B cell (primary cell): Measurements from ENCODE around the gene CLN5. TPM values are rescaled to one million over a fixed set of nuclear protein-coding genes. Genes with fewer than 3 reads are reported as not detected.

ENCODE experiments used
- ATAC-seq: fragments of 200-7000 bp; cut with Tn5 transposase; one replicate; pipeline ENCODE4 v1.10.0; 2021; ENCODE audit warnings: low read depth, mild to moderate bottlenecking, moderate number of reproducible peaks, moderate library complexity
- CTCF ChIA-PET: fragments of 350-600 bp; sonication (Branson Sonifier 250); formaldehyde crosslinking; loops from one replicate; lab custom pipeline; 2021; ENCODE audit warnings: antibody characterized with exemption, inconsistent platforms; lab: Charles Lee
- POLR2A ChIA-PET: fragments of 350-600 bp; sonication (Branson Sonifier 250); formaldehyde crosslinking; loops from one replicate; lab custom pipeline; 2021; ENCODE audit warnings: antibody characterized with exemption; lab: Charles Lee
- DNase-seq: peaks from one replicate; pipeline ENCODE4 v3.0.0; 2013
- H2AFZ ChIP-seq: 2 replicates; pipeline ENCODE4 v1.6.1; 2012; ENCODE audit warnings: mild to moderate bottlenecking, low read depth, low read length; ENCODE audit not compliant: insufficient read depth, poor library complexity, severe bottlenecking
- H3K27ac ChIP-seq, 2 donors: 1 replicate in 1 of 2; 2 replicates in 1 of 2; pipeline ENCODE4 v1.5.1; 2012 to 2013; ENCODE audit warnings: low read length in 2 of 2, mild to moderate bottlenecking in 2 of 2, moderate library complexity in 1 of 2
- H3K27me3 ChIP-seq, 4 experiments: fragments of 200-600 bp in 1 of 4; sonication (generic) in 1 of 4; replicated peaks in 1 of 4; 1 replicate in 2 of 4; 2 replicates in 2 of 4; pipeline versions ENCODE4 v1.6.1 to v1.7.0; 2013 to 2016; ENCODE audit warnings: low read length in 3 of 4, mild to moderate bottlenecking in 2 of 4, mixed read lengths in 1 of 4, moderate library complexity in 1 of 4; ENCODE audit not compliant: insufficient read depth in 4 of 4, control insufficient read depth in 3 of 4; ENCODE audit errors: control extremely low read depth in 1 of 4
- H3K36me3 ChIP-seq, 2 experiments: replicated peaks in 1 of 2; 1 replicate in 1 of 2; 2 replicates in 1 of 2; pipeline versions ENCODE4 v1.6.1 to v1.7.1; 2013; ENCODE audit warnings: low read length in 1 of 2; ENCODE audit not compliant: insufficient read depth in 2 of 2, control insufficient read depth in 1 of 2; ENCODE audit errors: control extremely low read depth in 1 of 2, extremely low read depth in 1 of 2
- H3K4me1 ChIP-seq, 2 donors: fragments of 200-600 bp in 1 of 2; sonication (generic) in 1 of 2; 1 replicate in 1 of 2; 2 replicates in 1 of 2; pipeline versions ENCODE4 v1.5.1 to v1.6.1; 2013 to 2017; ENCODE audit warnings: low read length in 2 of 2; ENCODE audit not compliant: control insufficient read depth in 2 of 2, insufficient read depth in 2 of 2
- H3K4me2 ChIP-seq: replicated peaks from 2 replicates; pipeline ENCODE3; 2012; ENCODE audit warnings: mild to moderate bottlenecking, low read depth, low read length; ENCODE audit not compliant: poor library complexity, severe bottlenecking
- H3K4me3 ChIP-seq, 5 experiments: fragments of 200-600 bp in 1 of 5; sonication (generic) in 1 of 5; 1 replicate in 3 of 5; 2 replicates in 2 of 5; pipeline versions ENCODE4 v1.5.1 to v1.7.0; 2011 to 2016; ENCODE audit warnings: low read length in 4 of 5, mild to moderate bottlenecking in 4 of 5, low read depth in 2 of 5, control low read depth in 1 of 5, moderate library complexity in 1 of 5; ENCODE audit not compliant: insufficient read depth in 1 of 5; ENCODE audit errors: control extremely low read depth in 1 of 5, extremely low read depth in 1 of 5
- H3K79me2 ChIP-seq: fragments of 200-600 bp; sonication (generic); one replicate; pipeline ENCODE4 v1.6.0; 2016; ENCODE audit warnings: low read length; ENCODE audit not compliant: control insufficient read depth, insufficient read depth
- H3K9ac ChIP-seq: fragments of 200-600 bp; sonication (generic); 2 replicates; pipeline ENCODE4 v1.6.1; 2017; ENCODE audit warnings: mild to moderate bottlenecking, low read length, moderate library complexity
- H3K9me3 ChIP-seq, 3 donors: one replicate each; pipeline versions ENCODE4 v1.6.1 to v1.7.1; 2013; ENCODE audit warnings: low read length in 2 of 3; ENCODE audit not compliant: control insufficient read depth in 2 of 3, insufficient read depth in 1 of 3; ENCODE audit errors: control extremely low read depth in 1 of 3
- H4K20me1 ChIP-seq: 2 replicates; pipeline ENCODE4 v1.6.0; 2012; ENCODE audit warnings: mild to moderate bottlenecking, low read length; ENCODE audit not compliant: insufficient read depth, control insufficient read depth, poor library complexity, severe bottlenecking
- H3K27ac Mint-ChIP-seq: one replicate; pipeline ENCODE4 v1.8.0; 2021; ENCODE audit warnings: mixed read lengths
- H3K27me3 Mint-ChIP-seq: one replicate; pipeline ENCODE4 v1.8.0; 2021; ENCODE audit warnings: mixed read lengths
- H3K4me1 Mint-ChIP-seq: one replicate; pipeline ENCODE4 v1.8.0; 2021; ENCODE audit warnings: mixed read lengths
- H3K4me3 Mint-ChIP-seq: one replicate; pipeline ENCODE4 v1.8.0; 2021; ENCODE audit warnings: mixed read lengths
- H3K9me3 Mint-ChIP-seq: one replicate; pipeline ENCODE4 v1.8.0; 2022; ENCODE audit warnings: mixed read lengths; ENCODE audit not compliant: insufficient read depth
- EZH2 ChIP-seq: IDR thresholded peaks from 2 replicates; pipeline ENCODE4 v1.6.1; 2012; ENCODE audit warnings: borderline replicate concordance, low read depth, mild to moderate bottlenecking, moderate library complexity, low read length; ENCODE audit not compliant: insufficient read depth, poor library complexity, severe bottlenecking
- WGBS: methylation state at CpG from one replicate; pipeline ENCODE4 v1.1.5; 2013; ENCODE audit warnings: missing lambda C conversion rate; ENCODE audit not compliant: insufficient coverage; 5-methylcytosine and 5-hydroxymethylcytosine counted together
- intact Hi-C: fragments of 100-400 bp; cut with micrococcal nuclease; formaldehyde crosslinking; loops from one replicate; pipeline ENCODE4 v1.10.0; 2022
- polyA plus RNA-seq: library from polyadenylated mRNA; depleted of rRNA; stranded (reverse); fragments of >200 nt; gene quantifications from 2 replicates; pipeline ENCODE4 v1.2.3, GENCODE V29; 2012
- total RNA-seq, 2 donors: library from RNA; stranded (reverse); fragments of 120-200 nt in 1 of 2; gene quantifications; 1 replicate in 1 of 2; 2 replicates in 1 of 2; pipeline versions ENCODE4 v1.2.3 to v1.2.4, GENCODE V29; 2013 to 2022
- TF ChIP-seq, protein P1 (sequence below): fragments of 200-600 bp; IDR thresholded peaks from one replicate; pipeline ENCODE4 v1.8.0; 2022; ENCODE audit warnings: antibody characterized with exemption, mild to moderate bottlenecking

Gene CLN5
- total and polyA plus RNA-seq, 2 donors (not counting 1 experiment from before 2014, with no cell fraction given), result 11.9 to 36.9 TPM

DNA sequence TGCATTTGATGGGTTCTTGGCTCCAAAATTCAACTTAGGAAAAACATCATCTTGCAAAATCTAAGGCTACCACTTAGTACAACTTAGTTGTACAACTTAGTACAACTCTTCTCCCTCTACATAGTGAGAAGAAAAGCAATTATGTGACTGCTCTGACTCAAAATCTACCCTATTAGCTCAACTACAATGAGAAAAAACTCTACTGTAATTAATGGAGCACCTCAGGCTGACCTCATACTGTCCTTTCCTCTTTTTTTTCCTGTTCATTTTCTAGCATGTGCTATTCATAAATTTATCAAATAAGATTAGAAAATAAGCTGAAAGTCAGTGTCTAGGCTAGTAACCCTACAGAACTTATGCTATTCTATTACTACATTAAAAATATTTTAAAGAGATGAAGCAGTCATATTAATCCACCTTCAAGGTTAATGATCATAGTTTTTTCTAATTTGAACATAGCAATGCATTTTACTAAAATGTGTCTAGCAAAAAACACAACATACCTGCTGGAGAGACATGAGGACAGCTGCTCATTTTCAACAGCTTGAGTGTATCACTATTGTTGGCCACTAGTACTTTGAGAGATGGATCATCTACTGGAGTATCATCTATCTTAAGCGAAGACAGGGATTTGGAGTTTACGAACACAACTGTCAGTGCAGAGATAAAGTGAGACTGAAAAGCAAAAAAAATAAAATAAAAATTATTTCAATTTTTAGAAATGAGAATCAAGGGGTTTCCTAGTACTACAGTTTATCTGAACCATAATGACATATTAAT, 23.2 kb downstream of the CLN5 start:
- WGBS, result no CpG with 5 or more reads among the region's 2 CpGs

More for the DNA sequence above, 23.2 kb downstream of the CLN5 start:
- Histone ChIP-seq H3K4me3 (no peak overlapping the region), H3K4me1 (peaks cover 0 to 10% of the 10 kb centered on the region in 2 donors), H3K27ac (peak overlapping the region in 1 of 2 donors; percentile 22), H3K79me2 (peaks cover 89% of the 10 kb centered on the region), H3K4me2 (no peak overlapping the region), H4K20me1 (peaks cover 54% of the 10 kb centered on the region), H2AFZ (no peak overlapping the region), H3K9me3 (no peaks in the 10 kb centered on the region), H3K27me3 (no peaks in the 10 kb centered on the region), H3K36me3 (peaks cover 2 to 71% of the 10 kb centered on the region in 2 experiments), H3K9ac (no peak overlapping the region)
- H3K27me3 Mint-ChIP-seq, result no peaks in the 10 kb centered on the region
- H3K9me3 Mint-ChIP-seq, result no peaks in the 10 kb centered on the region
- DNase-seq (no peak), ATAC-seq (no peak)
- no peak overlapping the region for H3K27ac Mint-ChIP-seq
- H3K4me1 Mint-ChIP-seq, result peaks cover 31% of the 10 kb centered on the region
- H3K4me3 Mint-ChIP-seq, result no peak overlapping the region
- no peak for TF ChIP-seq EZH2
- TF ChIP-seq, protein P1, sequence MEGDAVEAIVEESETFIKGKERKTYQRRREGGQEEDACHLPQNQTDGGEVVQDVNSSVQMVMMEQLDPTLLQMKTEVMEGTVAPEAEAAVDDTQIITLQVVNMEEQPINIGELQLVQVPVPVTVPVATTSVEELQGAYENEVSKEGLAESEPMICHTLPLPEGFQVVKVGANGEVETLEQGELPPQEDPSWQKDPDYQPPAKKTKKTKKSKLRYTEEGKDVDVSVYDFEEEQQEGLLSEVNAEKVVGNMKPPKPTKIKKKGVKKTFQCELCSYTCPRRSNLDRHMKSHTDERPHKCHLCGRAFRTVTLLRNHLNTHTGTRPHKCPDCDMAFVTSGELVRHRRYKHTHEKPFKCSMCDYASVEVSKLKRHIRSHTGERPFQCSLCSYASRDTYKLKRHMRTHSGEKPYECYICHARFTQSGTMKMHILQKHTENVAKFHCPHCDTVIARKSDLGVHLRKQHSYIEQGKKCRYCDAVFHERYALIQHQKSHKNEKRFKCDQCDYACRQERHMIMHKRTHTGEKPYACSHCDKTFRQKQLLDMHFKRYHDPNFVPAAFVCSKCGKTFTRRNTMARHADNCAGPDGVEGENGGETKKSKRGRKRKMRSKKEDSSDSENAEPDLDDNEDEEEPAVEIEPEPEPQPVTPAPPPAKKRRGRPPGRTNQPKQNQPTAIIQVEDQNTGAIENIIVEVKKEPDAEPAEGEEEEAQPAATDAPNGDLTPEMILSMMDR, result no peak
- intact Hi-C loops, result loop anchor here (5.0 kb wide), 1 partner anchor 47 kb away; no protein-coding TSS in a partner anchor
- ChIA-PET CTCF (interaction anchor here (1.0 to 1.8 kb wide), 2 partner anchors 12 to 35 kb away, joined by 3 to 6 read pairs; no protein-coding TSS in a partner anchor), POLR2A (no interaction called here)
